Measurements from ENCODE around the gene ATXN1. TPM values are rescaled to one million over a fixed set of nuclear protein-coding genes. Genes with fewer than 3 reads are reported as not detected.
"Not testable (repeated sequence)": the region's sequence is repeated elsewhere in the genome, so short reads cannot be mapped to it uniquely, and the experiment has no call there.

Gene ATXN1
- total RNA-seq, 5 donors from 2014 or later (not counting 1 experiment from before 2014, with no cell fraction given) = 65.1 to 101 (median 77.5) TPM

DNA sequence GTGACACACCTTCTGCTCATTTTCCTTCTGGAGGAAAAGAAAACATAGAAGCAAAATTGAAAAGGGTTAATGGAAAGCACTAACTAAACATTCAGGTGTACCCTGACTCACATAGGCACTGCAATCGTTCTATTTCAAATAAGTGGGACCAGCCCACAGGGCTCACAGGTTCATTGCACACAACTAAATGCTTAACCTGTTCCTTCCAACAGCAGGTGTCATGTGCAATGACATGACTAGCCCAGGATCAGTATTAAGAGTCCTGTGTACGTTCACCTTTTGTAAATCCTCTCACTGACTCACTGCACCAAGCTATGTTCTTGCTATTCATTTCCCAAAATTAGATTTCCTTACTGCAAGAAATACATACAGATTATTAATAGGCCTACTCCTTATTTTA is 371.6 kb downstream of the ATXN1 start:
- Histone ChIP-seq H3K4me3 (ENCODE audit: control insufficient read depth in 1 of 2, extremely low read depth in 1 of 2, low read length in 1 of 2) (no peak overlapping the region), H3K36me3 (ENCODE audit: control insufficient read depth in 2 of 2, extremely low read depth in 1 of 2, insufficient read depth in 1 of 2, low read length in 1 of 2) (peaks cover 0 to 3% of the 10 kb centered on the region in 2 donors), H3K27me3 (replicated peaks in 1 of 2; ENCODE audit: control insufficient read depth in 2 of 2, extremely low read depth in 1 of 2, insufficient read depth in 2 of 2, low read length in 1 of 2) (no peaks in the 10 kb centered on the region), H3K9me3 (no peaks in the 10 kb centered on the region), H3K27ac (ENCODE audit: low read length) (no peak overlapping the region), H3K4me1 (ENCODE audit: control insufficient read depth in 1 of 2, extremely low read depth in 1 of 2, insufficient read depth in 2 of 2, low read length in 2 of 2) (no peaks in the 10 kb centered on the region)
- 100% methylated on average over 2 of the region's 2 CpGs for WGBS (ENCODE audit: insufficient coverage)
- no peak overlapping the region for H3K27ac Mint-ChIP-seq
- no peaks in the 10 kb centered on the region for H3K9me3 Mint-ChIP-seq
- H3K4me1 Mint-ChIP-seq = peaks cover 2 to 8% (median 2%) of the 10 kb centered on the region in 3 donors
- peaks cover 16% of the 10 kb centered on the region for H3K36me3 Mint-ChIP-seq
- H3K27me3 Mint-ChIP-seq = no peaks in the 10 kb centered on the region
- no peak overlapping the region for H3K4me3 Mint-ChIP-seq
- no peak for DNase-seq
- ATAC-seq (replicated peaks in 1 of 4) = no peak
- CTCF ChIA-PET = interaction anchor here in 1 of 2 donors (0.7 kb wide), 1 partner anchor 309 kb away, joined by 3 read pairs; no protein-coding TSS in a partner anchor
- POLR2A ChIA-PET = no interaction called here

DNA sequence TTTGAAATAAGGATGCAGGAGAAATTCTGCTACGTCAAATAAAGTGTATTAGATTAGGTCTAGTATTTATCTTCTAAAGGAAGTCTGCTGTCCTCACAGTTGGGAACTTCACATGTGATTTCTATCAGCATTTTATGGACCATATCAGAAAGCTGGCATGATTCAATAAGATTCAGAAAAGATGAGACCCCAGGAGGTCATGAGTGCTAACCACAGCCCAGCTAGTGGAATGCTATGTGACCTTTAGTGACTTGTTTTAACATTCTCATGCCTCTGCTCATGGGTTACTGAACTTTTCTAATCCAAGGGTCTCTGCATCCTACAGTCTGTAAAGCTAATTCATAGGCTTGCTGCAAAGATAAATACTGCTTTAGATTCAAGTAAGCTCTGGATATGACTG is 372.8 kb downstream of the ATXN1 start:
- no CpG with 5 or more reads among the region's 1 CpG for WGBS (ENCODE audit: insufficient coverage)

DNA sequence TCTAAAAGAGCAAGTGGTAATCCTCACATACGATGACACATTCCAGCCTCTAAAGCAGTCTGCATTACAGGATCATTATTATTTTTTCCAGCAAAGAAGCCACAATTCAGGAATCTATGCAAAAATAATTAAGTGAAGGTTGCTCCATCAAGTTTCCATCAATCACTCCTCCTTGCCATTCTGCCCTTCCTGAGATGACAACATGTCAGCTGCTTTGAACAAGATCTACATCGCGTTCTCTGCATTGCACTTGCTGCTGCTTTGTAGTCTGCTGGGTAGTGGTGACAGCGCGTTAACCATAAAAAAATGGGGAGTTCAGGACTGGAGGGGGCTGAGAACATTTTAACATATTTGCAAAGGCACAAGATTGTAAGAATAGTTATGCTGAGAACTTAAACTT is 375.2 kb downstream of the ATXN1 start:
- 90% methylated on average over 2 of the region's 5 CpGs for WGBS (ENCODE audit: insufficient coverage)
- DNase-seq (no peak), ATAC-seq (replicated peaks in 1 of 4) (no peak)
- ChIA-PET POLR2A (no interaction called here), CTCF (no interaction called here)
- no peaks in the 10 kb centered on the region for H3K9me3 ChIP-seq
- no peaks in the 10 kb centered on the region for H3K9me3 Mint-ChIP-seq
- no peaks in the 10 kb centered on the region for H3K4me1 ChIP-seq (ENCODE audit: control insufficient read depth in 1 of 2, extremely low read depth in 1 of 2, insufficient read depth in 2 of 2, low read length in 2 of 2)
- peaks cover 2 to 8% (median 2%) of the 10 kb centered on the region in 3 donors for H3K4me1 Mint-ChIP-seq
- H3K27me3 ChIP-seq (replicated peaks in 1 of 2; ENCODE audit: control insufficient read depth in 2 of 2, extremely low read depth in 1 of 2, insufficient read depth in 2 of 2, low read length in 1 of 2) = no peaks in the 10 kb centered on the region
- no peak overlapping the region for H3K4me3 Mint-ChIP-seq
- peaks cover 36% of the 10 kb centered on the region for H3K36me3 Mint-ChIP-seq
- no peaks in the 10 kb centered on the region for H3K27me3 Mint-ChIP-seq
- H3K36me3 ChIP-seq (ENCODE audit: control insufficient read depth in 2 of 2, extremely low read depth in 1 of 2, insufficient read depth in 1 of 2, low read length in 1 of 2) = peaks cover 0 to 3% of the 10 kb centered on the region in 2 donors
- no peak overlapping the region for H3K27ac Mint-ChIP-seq
- no peak overlapping the region for H3K27ac ChIP-seq (ENCODE audit: low read length)
- no peak overlapping the region for H3K4me3 ChIP-seq (ENCODE audit: control insufficient read depth in 1 of 2, extremely low read depth in 1 of 2, low read length in 1 of 2)

More for the DNA sequence above, 372.8 kb downstream of the ATXN1 start:
- no peaks in the 10 kb centered on the region for H3K4me1 ChIP-seq (ENCODE audit: control insufficient read depth in 1 of 2, extremely low read depth in 1 of 2, insufficient read depth in 2 of 2, low read length in 2 of 2)
- no peaks in the 10 kb centered on the region for H3K9me3 Mint-ChIP-seq
- peaks cover 0 to 3% of the 10 kb centered on the region in 2 donors for H3K36me3 ChIP-seq (ENCODE audit: control insufficient read depth in 2 of 2, extremely low read depth in 1 of 2, insufficient read depth in 1 of 2, low read length in 1 of 2)
- H3K36me3 Mint-ChIP-seq = peaks cover 28% of the 10 kb centered on the region
- DNase-seq (no peak), ATAC-seq (replicated peaks in 1 of 4) (no peak)
- no peak overlapping the region for H3K4me3 Mint-ChIP-seq
- H3K9me3 ChIP-seq = no peaks in the 10 kb centered on the region
- ChIA-PET POLR2A (interaction anchor here in 1 of 2 donors (0.6 kb wide), 1 partner anchor 20 kb away, joined by 4 read pairs; no protein-coding TSS in a partner anchor), CTCF (no interaction called here)
- H3K27ac Mint-ChIP-seq = no peak overlapping the region
- H3K27me3 ChIP-seq (replicated peaks in 1 of 2; ENCODE audit: control insufficient read depth in 2 of 2, extremely low read depth in 1 of 2, insufficient read depth in 2 of 2, low read length in 1 of 2) = no peaks in the 10 kb centered on the region
- H3K4me1 Mint-ChIP-seq = peaks cover 2 to 8% (median 2%) of the 10 kb centered on the region in 3 donors
- no peak overlapping the region for H3K27ac ChIP-seq (ENCODE audit: low read length)
- no peaks in the 10 kb centered on the region for H3K27me3 Mint-ChIP-seq
- no peak overlapping the region for H3K4me3 ChIP-seq (ENCODE audit: control insufficient read depth in 1 of 2, extremely low read depth in 1 of 2, low read length in 1 of 2)

DNA sequence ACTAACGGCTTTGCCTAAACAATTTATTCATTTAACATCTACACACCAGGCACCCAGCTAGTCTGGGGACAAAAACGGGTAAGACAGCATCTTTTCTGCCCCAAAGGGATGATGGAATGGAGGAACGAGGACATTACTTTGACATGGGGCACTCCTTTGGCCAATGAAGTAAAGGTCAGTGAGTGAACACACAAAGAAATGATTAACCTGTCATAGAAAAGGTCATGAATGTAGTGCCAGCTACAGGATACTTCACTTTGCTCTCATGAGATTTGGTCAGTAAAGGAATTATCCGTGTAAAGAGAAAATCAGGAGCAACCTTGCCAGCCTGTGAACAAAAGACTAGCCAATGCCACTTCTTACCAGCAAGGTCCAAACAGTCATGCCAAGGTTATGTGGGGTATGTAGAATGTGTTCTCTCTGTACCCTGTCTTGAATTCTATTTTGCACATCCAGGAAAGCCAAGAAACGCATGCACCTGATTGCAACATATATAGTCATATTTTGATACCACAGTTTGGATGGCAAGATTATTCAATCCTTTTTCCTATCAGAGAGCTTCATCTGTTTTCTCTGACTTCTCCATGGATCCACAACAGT is 377.6 kb downstream of the ATXN1 start:
- POLR2A ChIA-PET = no interaction called here
- Histone ChIP-seq H3K36me3 (ENCODE audit: control insufficient read depth in 2 of 2, extremely low read depth in 1 of 2, insufficient read depth in 1 of 2, low read length in 1 of 2) (peaks cover 0 to 3% of the 10 kb centered on the region in 2 donors), H3K27ac (ENCODE audit: low read length) (no peak overlapping the region), H3K9me3 (no peaks in the 10 kb centered on the region), H3K27me3 (replicated peaks in 1 of 2; ENCODE audit: control insufficient read depth in 2 of 2, extremely low read depth in 1 of 2, insufficient read depth in 2 of 2, low read length in 1 of 2) (no peaks in the 10 kb centered on the region), H3K4me1 (ENCODE audit: control insufficient read depth in 1 of 2, extremely low read depth in 1 of 2, insufficient read depth in 2 of 2, low read length in 2 of 2) (no peaks in the 10 kb centered on the region), H3K4me3 (ENCODE audit: control insufficient read depth in 1 of 2, extremely low read depth in 1 of 2, low read length in 1 of 2) (no peak overlapping the region)
- no peak overlapping the region for H3K27ac Mint-ChIP-seq
- 100% methylated on average over 2 of the region's 5 CpGs for WGBS (ENCODE audit: insufficient coverage)
- H3K27me3 Mint-ChIP-seq = no peaks in the 10 kb centered on the region
- DNase-seq (no peak), ATAC-seq (replicated peaks in 1 of 4) (no peak)
- no peak overlapping the region for H3K4me3 Mint-ChIP-seq
- CTCF ChIA-PET = interaction anchor here in 1 of 2 donors (0.6 kb wide), 1 partner anchor 162 kb away, joined by 3 read pairs; no protein-coding TSS in a partner anchor
- no peaks in the 10 kb centered on the region for H3K9me3 Mint-ChIP-seq
- peaks cover 44% of the 10 kb centered on the region for H3K36me3 Mint-ChIP-seq
- H3K4me1 Mint-ChIP-seq = peaks cover 2 to 8% (median 2%) of the 10 kb centered on the region in 3 donors

DNA sequence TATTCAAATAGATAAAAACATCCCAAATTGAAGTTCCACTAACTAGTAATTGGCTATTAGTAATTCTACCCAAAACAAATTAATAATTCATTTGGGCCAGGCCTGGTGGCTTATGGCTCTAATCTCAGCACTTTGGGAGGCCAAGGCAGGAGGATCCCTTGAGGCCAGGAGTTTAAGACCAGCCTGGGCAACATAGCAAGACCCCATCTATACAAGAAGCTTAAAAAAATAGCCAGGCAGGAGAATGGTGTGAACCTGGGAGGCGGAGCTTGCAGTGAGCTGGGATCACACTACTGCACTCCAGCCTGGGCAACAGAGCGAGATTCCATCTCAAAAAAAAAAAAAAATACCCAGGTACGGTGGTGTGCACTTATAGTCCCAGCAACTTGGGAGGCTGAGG is 379.3 kb downstream of the ATXN1 start:
- H3K9me3 ChIP-seq; DNase-seq; H3K36me3 ChIP-seq (ENCODE audit: control insufficient read depth in 2 of 2, extremely low read depth in 1 of 2, insufficient read depth in 1 of 2, low read length in 1 of 2); H3K27me3 ChIP-seq (replicated peaks in 1 of 2; ENCODE audit: control insufficient read depth in 2 of 2, extremely low read depth in 1 of 2, insufficient read depth in 2 of 2, low read length in 1 of 2); H3K4me1 ChIP-seq (ENCODE audit: control insufficient read depth in 1 of 2, extremely low read depth in 1 of 2, insufficient read depth in 2 of 2, low read length in 2 of 2); H3K4me3 ChIP-seq (ENCODE audit: control insufficient read depth in 1 of 2, extremely low read depth in 1 of 2, low read length in 1 of 2); H3K27ac ChIP-seq (ENCODE audit: low read length); H3K27ac Mint-ChIP-seq; H3K4me3 Mint-ChIP-seq; ATAC-seq (replicated peaks in 1 of 4); POLR2A ChIA-PET; H3K27me3 Mint-ChIP-seq; H3K9me3 Mint-ChIP-seq: not testable (repeated sequence)
- Mint-ChIP-seq H3K36me3 (peaks cover 42% of the 10 kb centered on the region), H3K4me1 (peaks cover 2 to 14% (median 2%) of the 10 kb centered on the region in 3 donors)
- WGBS (ENCODE audit: insufficient coverage) = 100% methylated on average over 1 of the region's 3 CpGs
- CTCF ChIA-PET = interaction anchor here in 1 of 2 donors (0.5 to 0.7 kb wide), 3 partner anchors 28 to 565 kb away, joined by 3 to 4 read pairs (median 3); no protein-coding TSS in a partner anchor

DNA sequence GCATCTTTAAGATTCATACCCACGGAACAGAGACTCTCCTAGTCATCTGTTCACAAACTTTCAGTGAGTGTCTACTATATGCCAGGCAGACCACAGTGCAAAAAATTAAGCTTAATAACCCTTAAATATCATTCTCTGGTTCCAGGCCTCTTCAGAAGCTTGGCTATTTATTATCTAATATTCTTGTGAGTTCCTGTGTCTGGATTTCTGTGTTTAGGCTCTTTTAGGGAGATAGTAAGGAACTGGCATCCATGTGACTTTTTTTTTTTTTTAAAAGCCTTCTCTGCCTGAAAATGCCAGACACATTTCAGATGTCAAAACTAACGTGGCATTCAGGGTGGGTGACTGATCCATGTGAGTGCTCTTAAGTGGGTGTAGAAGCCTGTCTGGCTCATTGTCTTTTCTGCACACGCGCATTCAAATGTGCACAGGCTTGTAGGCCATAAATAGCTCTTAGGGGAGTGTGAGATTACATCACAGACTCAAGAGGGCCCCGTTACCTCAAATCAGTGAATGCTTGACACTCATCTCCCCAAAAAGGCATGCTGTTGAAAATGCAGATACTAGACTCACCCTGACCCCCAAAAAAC is 380.9 kb downstream of the ATXN1 start:
- Mint-ChIP-seq H3K9me3 (no peaks in the 10 kb centered on the region), H3K36me3 (peaks cover 38% of the 10 kb centered on the region), H3K27ac (no peak overlapping the region), H3K27me3 (no peaks in the 10 kb centered on the region), H3K4me3 (no peak overlapping the region), H3K4me1 (peaks cover 3 to 13% (median 7%) of the 10 kb centered on the region in 3 donors)
- no peak for ATAC-seq (replicated peaks in 1 of 4)
- 100% methylated on average over 1 of the region's 5 CpGs for WGBS (ENCODE audit: insufficient coverage)
- Histone ChIP-seq H3K27ac (ENCODE audit: low read length) (no peak overlapping the region), H3K27me3 (replicated peaks in 1 of 2; ENCODE audit: control insufficient read depth in 2 of 2, extremely low read depth in 1 of 2, insufficient read depth in 2 of 2, low read length in 1 of 2) (no peaks in the 10 kb centered on the region), H3K4me3 (ENCODE audit: control insufficient read depth in 1 of 2, extremely low read depth in 1 of 2, low read length in 1 of 2) (no peak overlapping the region), H3K4me1 (ENCODE audit: control insufficient read depth in 1 of 2, extremely low read depth in 1 of 2, insufficient read depth in 2 of 2, low read length in 2 of 2) (no peaks in the 10 kb centered on the region), H3K9me3 (no peaks in the 10 kb centered on the region), H3K36me3 (ENCODE audit: control insufficient read depth in 2 of 2, extremely low read depth in 1 of 2, insufficient read depth in 1 of 2, low read length in 1 of 2) (no peaks in the 10 kb centered on the region)
- CTCF ChIA-PET = interaction anchor here (0.6 to 0.8 kb wide), 4 partner anchors 42 to 652 kb away, joined by 3 to 4 read pairs (median 4); no protein-coding TSS in a partner anchor
- DNase-seq = peak in 1 of 35 experiments; percentile 9
- POLR2A ChIA-PET = no interaction called here
